Epithelial cell of proximal tubule (primary cell): ENCODE measurements around the gene NFS1. TPM values are rescaled to one million over a fixed set of nuclear protein-coding genes. Genes with fewer than 3 reads are reported as not detected.
"Not testable (repeated sequence)": the region's sequence is repeated elsewhere in the genome, so short reads cannot be mapped to it uniquely, and the experiment has no call there.

Source experiments
- DNase-seq: peaks from one replicate; pipeline ENCODE4 v3.0.0-alpha.2; 2011; ENCODE audit warnings: low read depth
- H3K4me3 ChIP-seq: 2 replicates; pipeline ENCODE4 v1.5.1; 2011; ENCODE audit warnings: low read depth, mild to moderate bottlenecking, low read length
- total RNA-seq: library from RNA; depleted of rRNA; stranded (reverse); fragments of >200 nt; gene quantifications from 2 replicates; pipeline ENCODE4 v1.2.3, GENCODE V29; 2015
- TF ChIP-seq, protein P1 (sequence below): conservative IDR thresholded peaks from 2 replicates; pipeline ENCODE4 v1.5.1; 2012; ENCODE audit warnings: low read depth, mild to moderate bottlenecking, low read length

Gene NFS1
- total RNA-seq, 1 donor from 2014 or later: 10.3 TPM

DNA sequence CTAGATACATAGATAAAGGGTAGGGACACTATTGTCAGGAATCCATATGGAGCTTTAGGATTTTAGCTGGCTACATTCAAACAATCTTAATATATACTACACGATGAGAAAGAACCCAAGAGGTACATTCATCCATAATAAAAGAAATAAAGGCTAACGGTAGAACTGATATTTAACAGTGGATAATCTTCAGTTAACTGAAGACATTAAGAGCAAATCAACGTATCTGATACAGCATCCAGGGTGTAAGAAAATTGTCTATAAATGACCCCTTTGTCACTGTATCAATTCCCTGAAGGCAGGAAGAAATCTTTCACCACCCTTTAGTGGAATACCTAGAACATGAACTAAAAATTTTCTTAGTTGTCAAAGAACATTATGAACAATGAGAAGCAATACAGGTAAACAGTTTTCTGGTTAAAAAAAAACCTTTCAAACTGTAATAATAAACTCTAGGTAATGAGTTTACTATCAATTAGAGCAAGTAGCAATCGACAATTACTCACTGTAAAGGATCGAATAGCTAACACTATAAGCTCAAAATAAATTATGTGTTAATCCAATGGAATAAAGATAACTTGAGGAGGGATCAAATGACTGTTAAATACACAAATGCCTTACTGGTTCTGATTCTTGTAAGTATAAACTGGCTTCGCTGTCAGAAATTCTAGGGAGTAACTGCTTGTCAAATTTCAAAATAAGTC lies 11.9 kb upstream of the NFS1 start:
- DNase-seq: no peak
- H3K4me3 ChIP-seq: no peak overlapping the region
- TF ChIP-seq, protein P1, sequence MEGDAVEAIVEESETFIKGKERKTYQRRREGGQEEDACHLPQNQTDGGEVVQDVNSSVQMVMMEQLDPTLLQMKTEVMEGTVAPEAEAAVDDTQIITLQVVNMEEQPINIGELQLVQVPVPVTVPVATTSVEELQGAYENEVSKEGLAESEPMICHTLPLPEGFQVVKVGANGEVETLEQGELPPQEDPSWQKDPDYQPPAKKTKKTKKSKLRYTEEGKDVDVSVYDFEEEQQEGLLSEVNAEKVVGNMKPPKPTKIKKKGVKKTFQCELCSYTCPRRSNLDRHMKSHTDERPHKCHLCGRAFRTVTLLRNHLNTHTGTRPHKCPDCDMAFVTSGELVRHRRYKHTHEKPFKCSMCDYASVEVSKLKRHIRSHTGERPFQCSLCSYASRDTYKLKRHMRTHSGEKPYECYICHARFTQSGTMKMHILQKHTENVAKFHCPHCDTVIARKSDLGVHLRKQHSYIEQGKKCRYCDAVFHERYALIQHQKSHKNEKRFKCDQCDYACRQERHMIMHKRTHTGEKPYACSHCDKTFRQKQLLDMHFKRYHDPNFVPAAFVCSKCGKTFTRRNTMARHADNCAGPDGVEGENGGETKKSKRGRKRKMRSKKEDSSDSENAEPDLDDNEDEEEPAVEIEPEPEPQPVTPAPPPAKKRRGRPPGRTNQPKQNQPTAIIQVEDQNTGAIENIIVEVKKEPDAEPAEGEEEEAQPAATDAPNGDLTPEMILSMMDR: no peak

DNA sequence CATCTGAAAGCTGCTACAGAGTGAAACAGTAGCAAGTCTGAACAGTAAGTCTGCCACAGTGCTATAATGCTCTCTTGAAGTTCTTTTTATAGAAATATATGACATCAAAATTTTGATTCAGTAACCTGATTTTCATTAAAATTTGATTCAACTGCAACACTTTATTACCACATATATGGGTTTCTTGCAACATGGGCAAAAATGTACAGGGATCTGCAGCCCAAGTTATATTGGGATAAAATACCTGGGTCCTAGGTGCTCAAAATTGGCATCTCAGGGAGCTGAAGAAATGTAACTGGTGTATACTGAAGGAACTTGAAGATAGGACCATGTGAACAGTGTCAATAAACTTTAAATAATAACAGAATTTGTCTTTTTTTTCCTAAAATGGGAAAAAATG lies 10.9 kb upstream of the NFS1 start:
- DNase-seq: no peak
- TF ChIP-seq, protein P1: no peak
- H3K4me3 ChIP-seq: no peak overlapping the region

DNA sequence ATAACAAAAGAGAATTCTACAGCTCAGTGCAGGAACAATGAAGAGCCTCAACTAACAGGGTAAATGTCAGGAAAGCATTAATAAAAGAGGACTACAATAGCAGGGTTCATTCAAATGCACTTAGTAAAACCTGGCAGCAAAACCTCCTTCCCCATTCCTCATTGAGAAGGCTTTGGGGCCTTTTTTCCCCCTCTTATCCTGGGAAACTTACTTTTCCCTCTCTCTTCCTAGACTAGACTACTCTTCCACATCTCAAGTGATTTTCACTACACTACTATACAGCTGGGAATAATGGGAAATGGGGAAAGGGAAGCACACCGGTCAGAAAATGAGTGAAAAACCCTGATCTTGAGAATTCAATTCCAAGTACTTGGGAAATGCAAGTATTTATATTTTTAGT lies 10.1 kb upstream of the NFS1 start:
- TF ChIP-seq, protein P1: no peak
- no peak overlapping the region for H3K4me3 ChIP-seq
- DNase-seq: no peak

DNA sequence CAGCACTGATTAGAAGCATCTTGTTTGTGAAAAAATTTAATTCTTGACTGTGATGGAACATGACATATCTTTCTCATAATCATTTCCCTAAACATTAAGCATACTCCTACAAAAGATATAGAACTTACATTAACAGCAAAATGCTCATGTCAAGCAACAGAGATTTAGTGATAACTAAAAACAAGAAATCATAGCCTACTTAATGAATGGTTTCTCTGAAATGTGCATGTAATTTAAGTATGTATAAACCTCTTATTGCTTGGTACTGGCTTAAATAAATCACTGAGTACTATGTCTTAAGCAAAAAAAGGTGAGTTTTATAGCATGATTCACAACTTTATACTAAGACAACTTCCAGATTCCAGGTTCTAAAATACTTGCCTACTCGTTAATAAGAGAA lies 9.3 kb upstream of the NFS1 start:
- DNase-seq: no peak
- TF ChIP-seq, protein P1: no peak
- H3K4me3 ChIP-seq: no peak overlapping the region

DNA sequence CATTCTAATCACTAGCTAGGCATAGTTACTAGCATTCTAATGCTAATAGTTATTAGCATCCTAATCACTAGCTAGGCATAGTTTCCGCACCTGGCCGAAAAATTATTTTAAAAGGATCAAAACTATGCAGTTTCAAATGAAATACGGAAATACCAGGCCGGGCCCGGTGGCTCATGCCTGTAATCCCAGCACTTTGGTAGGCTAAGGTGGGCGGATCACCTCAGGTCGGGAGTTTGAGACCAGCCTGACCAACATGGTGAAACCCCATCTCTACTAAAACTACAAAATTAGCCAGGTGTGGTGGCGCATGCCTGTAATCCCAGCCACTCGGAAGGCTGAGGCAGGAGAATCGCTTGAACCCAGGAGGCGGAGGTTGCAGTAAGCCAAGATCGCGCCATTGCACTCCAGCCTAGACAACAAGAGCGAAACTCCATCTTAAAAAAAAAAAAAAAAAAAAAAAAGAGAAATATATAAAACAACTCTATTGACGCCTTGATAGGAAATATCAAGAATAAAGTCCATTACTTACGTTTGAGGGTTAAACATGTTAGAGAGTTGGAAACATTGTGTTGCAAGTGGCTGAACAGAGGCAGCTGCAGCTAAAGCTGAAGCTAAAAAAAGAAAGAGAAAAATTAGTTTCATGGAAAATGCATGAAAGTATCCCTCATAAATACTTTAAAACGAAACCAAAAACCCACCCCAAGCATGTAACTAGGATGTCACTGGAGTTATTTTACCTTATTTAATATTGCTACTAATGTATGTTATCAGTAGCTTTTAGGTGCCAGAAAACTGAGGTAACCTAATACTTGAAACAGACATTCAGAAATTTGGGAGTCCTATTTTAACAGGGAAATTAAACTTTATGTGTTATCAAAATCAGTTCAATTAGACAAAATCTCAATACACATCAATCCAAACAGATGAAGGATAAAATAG lies 7.7 kb upstream of the NFS1 start:
- not testable (repeated sequence) for H3K4me3 ChIP-seq, DNase-seq

DNA sequence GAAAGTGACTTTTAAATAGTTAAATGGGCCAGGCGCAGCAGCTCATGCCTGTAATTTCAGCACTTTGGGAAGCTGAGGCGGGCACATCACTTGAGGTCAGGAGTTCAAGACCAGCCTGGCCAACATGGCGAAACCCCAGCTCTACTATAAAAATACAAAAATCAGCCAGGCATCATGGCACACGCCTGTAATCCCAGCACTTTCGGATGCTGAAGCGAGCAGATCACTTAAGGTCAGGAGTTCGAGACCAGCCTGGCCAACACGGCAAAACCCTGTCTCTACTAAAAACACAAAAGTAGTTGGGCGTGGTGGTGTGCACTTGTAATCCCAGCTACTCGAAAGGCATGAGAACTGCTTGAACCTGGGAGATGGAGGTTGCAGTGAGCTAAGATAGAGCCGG lies 6.7 kb upstream of the NFS1 start:
- DNase-seq, H3K4me3 ChIP-seq: not testable (repeated sequence)

DNA sequence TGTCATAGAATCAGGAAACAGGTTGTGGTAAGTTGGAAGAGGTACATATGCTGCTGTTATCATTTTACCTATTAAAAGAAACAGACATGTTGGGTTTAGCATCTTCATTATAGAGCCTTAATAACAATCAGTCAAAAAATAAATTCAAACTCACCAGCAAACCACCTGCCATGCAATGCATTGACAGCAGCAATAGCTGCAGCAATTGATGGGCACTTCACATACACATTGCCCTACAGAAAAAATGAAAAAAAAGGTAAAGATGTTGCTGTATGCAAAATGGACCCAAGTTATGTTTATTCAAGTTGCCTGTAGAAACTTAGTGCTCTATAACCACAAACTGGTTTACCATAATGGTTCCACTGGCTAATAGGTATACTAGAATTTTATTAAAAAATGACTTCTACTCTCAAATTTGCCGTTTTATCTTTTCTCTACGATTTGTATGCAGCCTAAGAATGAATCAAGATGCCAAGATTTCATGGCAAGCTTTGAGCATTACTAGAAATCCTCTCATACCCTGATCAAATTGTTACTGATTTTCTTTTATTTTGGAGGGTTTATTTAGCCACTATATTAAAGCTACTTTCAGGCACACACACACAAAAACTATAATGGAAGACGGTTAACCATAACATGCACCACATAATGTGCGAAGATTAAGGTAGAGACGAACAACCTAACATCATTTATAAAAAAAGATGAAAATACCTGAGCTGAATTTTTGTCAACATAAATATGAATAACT lies 5.5 kb upstream of the NFS1 start:
- H3K4me3 ChIP-seq: no peak overlapping the region
- no peak for DNase-seq
- TF ChIP-seq, protein P1: no peak
